Hippocampal formation (tissue), 2 donors: ENCODE measurements around the gene CFAP57.

Source experiments
- DNase-seq, 2 donors: peaks; one replicate each; lab custom pipeline; 2025; lab: John Stamatoyannopoulos, UW

Gene CFAP57

GRCh38 chr1:43227143-43227764, 55.1 kb downstream of the CFAP57 start:
- peak; percentile 60 to 74 for DNase-seq

- DNase-seq: no peak
Measured at GRCh38 chr1:43229826-43230780, 58.0 kb downstream of the CFAP57 start.

- no peak for DNase-seq
Measured at GRCh38 chr1:43232074-43232473, 59.9 kb downstream of the CFAP57 start.

GRCh38 chr1:43232482-43232881, 60.4 kb downstream of the CFAP57 start:
- DNase-seq: no peak

- no peak for DNase-seq
Measured at GRCh38 chr1:43233631-43234030, 61.5 kb downstream of the CFAP57 start.

- DNase-seq: no peak
Measured at GRCh38 chr1:43234267-43234666, 62.1 kb downstream of the CFAP57 start.

GRCh38 chr1:43235040-43235439, 62.9 kb downstream of the CFAP57 start:
- no peak for DNase-seq

GRCh38 chr1:43235451-43236121, 63.5 kb downstream of the CFAP57 start:
- no peak for DNase-seq

GRCh38 chr1:43237121-43237520, 65.0 kb downstream of the CFAP57 start:
- DNase-seq: no peak

- DNase-seq: peak; percentile 68 to 78
Measured at GRCh38 chr1:43238085-43238484, 66.0 kb downstream of the CFAP57 start.

- no peak for DNase-seq
Measured at GRCh38 chr1:43238991-43239469, 66.9 kb downstream of the CFAP57 start.

- no peak for DNase-seq
Measured at GRCh38 chr1:43239484-43239883, 67.4 kb downstream of the CFAP57 start.

GRCh38 chr1:43241413-43241836, 69.3 kb downstream of the CFAP57 start:
- DNase-seq: no peak

GRCh38 chr1:43243299-43243698, 71.2 kb downstream of the CFAP57 start:
- DNase-seq: no peak

GRCh38 chr1:43246466-43247213, 74.5 kb downstream of the CFAP57 start:
- no peak for DNase-seq

- no peak for DNase-seq
Measured at GRCh38 chr1:43247256-43247921, 75.3 kb downstream of the CFAP57 start.

GRCh38 chr1:43250351-43250761, 78.2 kb downstream of the CFAP57 start:
- DNase-seq: no peak

- no peak for DNase-seq
Measured at GRCh38 chr1:43251024-43251423, 78.9 kb downstream of the CFAP57 start.

- no peak for DNase-seq
Measured at GRCh38 chr1:43252225-43252624, 80.1 kb downstream of the CFAP57 start.

- DNase-seq: no peak
Measured at GRCh38 chr1:43253173-43253572, 81.0 kb downstream of the CFAP57 start.

GRCh38 chr1:43253876-43254275, 81.7 kb downstream of the CFAP57 start:
- DNase-seq: no peak
